ENCODE results near the gene MYL7. TPM values are rescaled to one million over a fixed set of nuclear protein-coding genes. Genes with fewer than 3 reads are reported as not detected.

Gene MYL7
- total RNA-seq, 1 experiment from 2014 or later = not detected

DNA sequence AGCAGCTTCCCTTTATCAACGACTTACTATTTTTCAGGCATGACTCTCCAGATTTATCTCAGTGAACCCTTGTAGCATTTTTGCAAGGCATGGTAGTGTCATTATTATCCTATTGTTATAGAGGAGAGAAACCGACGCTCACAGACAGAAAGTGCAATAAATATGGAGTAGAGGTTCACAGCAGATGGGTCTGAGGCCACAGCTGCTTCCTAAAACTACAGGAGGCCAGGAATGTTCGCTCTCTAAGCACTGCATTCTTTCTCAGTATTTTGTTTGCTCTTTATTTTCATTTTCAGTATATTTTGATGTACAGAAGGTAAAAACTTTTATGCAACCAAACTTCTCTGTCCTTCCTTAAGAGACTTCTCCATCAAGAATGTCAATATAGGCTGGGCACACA, 41.5 kb downstream of the MYL7 start:
- intact Hi-C loops (cut with micrococcal nuclease) = no loop called here

More for the DNA sequence above, 41.5 kb downstream of the MYL7 start:
- Histone ChIP-seq H3K4me1 (ENCODE audit: control insufficient read depth in 1 of 2, insufficient read depth in 2 of 2, low read length in 2 of 2) (no peaks in the 10 kb centered on the region), H3K4me2 (ENCODE audit: low read length) (no peak overlapping the region), H3K9me2 (ENCODE audit: insufficient read depth) (no peaks in the 10 kb centered on the region), H3K27me3 (ENCODE audit: insufficient read depth, low read length) (no peaks in the 10 kb centered on the region), H3K36me3 (ENCODE audit: control insufficient read depth in 1 of 2, insufficient read depth in 2 of 2, low read length in 2 of 2) (no peaks in the 10 kb centered on the region), H3K9me3 (ENCODE audit: control insufficient read depth in 1 of 2, insufficient read depth in 1 of 2, low read depth in 1 of 2, low read length in 2 of 2) (no peaks in the 10 kb centered on the region), H3K27ac (ENCODE audit: low read depth, low read length) (no peak overlapping the region), H4K20me1 (ENCODE audit: insufficient read depth) (no peaks in the 10 kb centered on the region), H3K4me3 (replicated peaks in 1 of 2; ENCODE audit: low read depth in 1 of 2, low read length in 2 of 2) (no peak overlapping the region), H3K79me2 (ENCODE audit: insufficient read depth, low read length) (no peaks in the 10 kb centered on the region), H2AFZ (ENCODE audit: low read depth, low read length, poor library complexity, severe bottlenecking) (no peak overlapping the region), H3K9ac (ENCODE audit: low read length) (no peak overlapping the region)
- TF ChIP-seq SP1 (IDR thresholded peaks at IDR 0.05; ENCODE audit: low read depth) (no peak), RAD21 (IDR thresholded peaks at IDR 0.05; ENCODE audit: low read depth) (no peak), EGR1 (IDR thresholded peaks at IDR 0.05; ENCODE audit: low read depth) (no peak), JUND (IDR thresholded peaks at IDR 0.05) (no peak), ZBTB33 (IDR thresholded peaks at IDR 0.05; ENCODE audit: extremely low read depth, insufficient replicate concordance, low read length) (no peak)
- no peak for DNase-seq (ENCODE audit: low read depth, low spot score)
- BruUV-seq (replicated peaks) = no TSS peak
- POLR2A ChIA-PET = no interaction called here
- ATAC-seq = no peak
- RAD21 ChIA-PET (ENCODE audit: low non-redundant PET in 1 of 2, low total read pairs in 2 of 2, uncharacterized antibody in 2 of 2, unreplicated experiment in 2 of 2) = no interaction called here
- CTCF ChIA-PET = no interaction called here

Measured in HCT116 (cell line).